Activated T-cell treated with anti-CD3 and anti-CD28 coated beads, Interleukin-2, amount 50 U/mL, for 72 hours (primary cell): Measurements from ENCODE around the gene CACNA1C. TPM values are rescaled to one million over a fixed set of nuclear protein-coding genes. Genes with fewer than 3 reads are reported as not detected.
A peak's percentile ranks its signal among the peaks of the same experiment; 100 is the strongest.

ENCODE experiments used
- ATAC-seq, 2 donors: fragments of 150-1000 bp; cut with Tn5 transposase; replicated peaks in 1 of 2; 2 replicates each; pipeline ENCODE4 v1.10.0; 2021; ENCODE audit warnings: moderate library complexity in 2 of 2, mild to moderate bottlenecking in 1 of 2
- DNase-seq, 2 donors: peaks; one replicate each; pipeline ENCODE4 v3.0.0; 2021 to 2022; ENCODE audit warnings: mixed read lengths in 1 of 2
- H3K27ac Mint-ChIP-seq: one replicate; pipeline ENCODE4 v1.8.0; 2022; ENCODE audit warnings: mild to moderate bottlenecking, moderate library complexity, mixed read lengths
- H3K27me3 Mint-ChIP-seq: one replicate; pipeline ENCODE4 v1.8.0; 2022; ENCODE audit warnings: low read depth, mixed read lengths
- H3K36me3 Mint-ChIP-seq, 2 donors: one replicate each; pipeline ENCODE4 v1.8.0; 2022; ENCODE audit warnings: mixed read lengths in 2 of 2, mild to moderate bottlenecking in 1 of 2; ENCODE audit not compliant: insufficient read depth in 2 of 2
- H3K4me1 Mint-ChIP-seq: one replicate; pipeline ENCODE4 v1.8.0; 2022; ENCODE audit warnings: low read depth, mixed read lengths
- H3K4me3 Mint-ChIP-seq, 2 donors: one replicate each; pipeline ENCODE4 v1.8.0; 2022; ENCODE audit warnings: mild to moderate bottlenecking in 2 of 2, mixed read lengths in 2 of 2, moderate library complexity in 2 of 2
- H3K9me3 Mint-ChIP-seq, 2 donors: one replicate each; pipeline ENCODE4 v1.8.0; 2022; ENCODE audit warnings: mixed read lengths in 2 of 2
- total RNA-seq, 2 donors: library from RNA; stranded (reverse); gene quantifications; one replicate each; pipeline ENCODE4 v1.2.3, GENCODE V29; 2022

Gene CACNA1C
- total RNA-seq, 2 donors from 2014 or later = 0.14 to 0.21 TPM

DNA sequence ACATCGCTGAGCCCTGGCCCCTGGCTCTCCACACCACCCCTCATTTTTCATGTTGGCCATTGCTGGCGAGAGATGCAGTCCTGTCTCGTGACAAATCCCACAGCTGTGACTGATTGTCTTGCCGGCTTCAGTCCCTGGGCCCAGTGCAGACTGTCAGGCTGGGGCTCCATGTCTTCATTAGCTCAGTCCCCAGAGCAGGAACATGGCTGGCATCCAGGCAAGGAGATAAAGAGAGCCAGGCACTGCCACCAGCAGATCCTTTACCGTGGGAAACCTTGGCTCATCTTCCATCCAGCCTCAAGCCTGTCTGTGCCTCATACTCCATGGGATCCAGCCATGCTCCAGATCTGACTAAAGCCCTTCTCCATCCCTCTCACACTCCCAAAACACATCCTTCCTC lies 457.3 kb downstream of the CACNA1C start:
- no peaks in the 10 kb centered on the region for H3K27me3 Mint-ChIP-seq
- no peak overlapping the region for H3K4me3 Mint-ChIP-seq
- H3K36me3 Mint-ChIP-seq = no peaks in the 10 kb centered on the region
- ATAC-seq (no peak), DNase-seq (no peak)
- H3K9me3 Mint-ChIP-seq = no peaks in the 10 kb centered on the region
- no peak overlapping the region for H3K27ac Mint-ChIP-seq
- H3K4me1 Mint-ChIP-seq = peaks cover 8% of the 10 kb centered on the region

DNA sequence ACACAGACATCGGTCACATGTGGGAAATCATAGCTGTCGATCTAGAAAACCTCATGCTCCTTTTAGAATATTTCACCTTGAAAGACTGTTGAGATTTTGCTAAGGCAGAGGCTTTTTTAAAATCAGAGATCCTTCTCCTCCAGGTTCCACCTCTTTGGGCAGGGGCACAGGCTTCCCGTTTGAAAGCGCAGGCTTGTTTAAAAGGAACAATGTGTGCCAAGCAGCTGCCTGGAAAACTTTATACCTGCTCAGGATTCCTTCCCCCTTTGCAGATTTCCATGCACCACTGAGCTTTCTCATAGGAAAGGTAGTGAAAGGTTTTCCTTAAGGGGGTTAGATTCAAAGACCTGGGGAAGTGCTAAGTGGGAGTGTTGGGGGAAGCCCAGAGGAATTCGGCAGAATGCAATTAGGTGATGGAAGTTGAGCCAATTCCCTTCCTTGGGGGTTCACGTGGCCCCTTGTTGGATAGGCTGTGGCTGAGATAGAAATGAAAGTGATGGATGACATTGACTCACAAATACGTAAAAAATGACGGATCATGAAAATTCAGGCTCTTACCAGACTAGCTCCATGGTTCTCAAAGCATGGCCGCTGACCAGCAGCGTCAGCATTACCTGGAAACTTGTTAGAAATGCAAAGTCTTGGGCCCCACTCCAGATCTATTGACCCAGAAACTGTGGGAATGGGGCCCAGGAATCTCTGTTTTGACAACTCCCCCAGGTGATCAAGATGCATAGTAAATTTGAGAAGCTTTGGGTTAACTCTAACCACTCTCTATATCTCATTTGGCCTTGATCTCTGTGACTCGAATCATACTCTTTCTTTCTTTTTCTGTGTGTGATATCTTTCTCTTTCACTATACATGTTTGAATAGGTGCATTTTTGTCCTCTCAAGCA lies 460.6 kb downstream of the CACNA1C start:
- H3K27me3 Mint-ChIP-seq = no peaks in the 10 kb centered on the region
- H3K27ac Mint-ChIP-seq = no peak overlapping the region
- no peaks in the 10 kb centered on the region for H3K36me3 Mint-ChIP-seq
- DNase-seq (no peak), ATAC-seq (peak; percentile 64 to 67)
- H3K4me1 Mint-ChIP-seq = peaks cover 8% of the 10 kb centered on the region
- no peaks in the 10 kb centered on the region for H3K9me3 Mint-ChIP-seq
- peak overlapping the region in 1 of 2 donors; percentile 9 for H3K4me3 Mint-ChIP-seq

DNA sequence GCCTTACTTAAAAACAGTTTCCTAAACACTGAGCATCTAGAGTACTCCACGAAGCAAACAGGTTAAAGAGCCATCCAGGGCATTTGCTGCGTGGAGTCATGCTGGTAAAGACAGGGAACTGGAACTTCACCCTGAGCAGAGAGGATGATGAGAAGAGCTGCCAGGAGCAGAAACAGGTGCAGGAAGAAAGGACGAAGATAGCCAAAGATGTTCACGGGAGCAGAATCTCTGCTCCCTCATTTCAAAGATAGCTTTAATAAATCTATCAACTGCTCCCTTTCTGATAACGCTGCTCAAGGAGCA lies 461.2 kb downstream of the CACNA1C start:
- H3K4me1 Mint-ChIP-seq = peaks cover 8% of the 10 kb centered on the region

DNA sequence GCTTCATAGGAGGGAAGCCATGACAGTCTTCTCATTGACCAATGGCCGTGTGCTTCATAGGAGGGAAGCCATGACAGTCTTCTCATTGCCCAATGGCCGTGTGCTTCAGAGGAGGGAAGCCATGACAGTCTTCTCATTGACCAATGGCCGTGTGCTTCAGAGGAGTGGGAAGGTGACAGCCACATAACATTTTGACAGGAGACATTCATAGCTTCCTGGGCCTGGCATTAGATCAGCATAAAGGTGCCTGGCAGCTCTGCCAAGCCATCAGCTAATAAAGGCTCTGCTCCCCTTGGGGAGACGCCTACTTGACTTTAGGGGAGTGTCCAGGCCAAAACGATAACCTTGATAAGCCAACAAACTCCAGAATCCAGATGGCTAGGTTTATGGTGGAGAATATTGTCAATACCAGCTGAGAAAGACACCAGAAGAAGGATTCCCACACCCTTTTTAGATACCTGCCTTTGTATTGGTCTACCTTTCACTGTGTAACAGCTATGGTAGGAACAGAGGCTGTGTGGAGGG lies 468.0 kb downstream of the CACNA1C start:
- no peak for ATAC-seq
- peaks cover 8% of the 10 kb centered on the region for H3K27me3 Mint-ChIP-seq
- peaks cover 0 to 4% of the 10 kb centered on the region in 2 donors for H3K9me3 Mint-ChIP-seq

More for the DNA sequence above, 461.2 kb downstream of the CACNA1C start:
- H3K27ac Mint-ChIP-seq = no peak overlapping the region
- no peaks in the 10 kb centered on the region for H3K9me3 Mint-ChIP-seq
- H3K4me3 Mint-ChIP-seq = peak overlapping the region in 1 of 2 donors; percentile 9
- no peaks in the 10 kb centered on the region for H3K36me3 Mint-ChIP-seq
- no peak for DNase-seq
- ATAC-seq = no peak
- no peaks in the 10 kb centered on the region for H3K27me3 Mint-ChIP-seq

DNA sequence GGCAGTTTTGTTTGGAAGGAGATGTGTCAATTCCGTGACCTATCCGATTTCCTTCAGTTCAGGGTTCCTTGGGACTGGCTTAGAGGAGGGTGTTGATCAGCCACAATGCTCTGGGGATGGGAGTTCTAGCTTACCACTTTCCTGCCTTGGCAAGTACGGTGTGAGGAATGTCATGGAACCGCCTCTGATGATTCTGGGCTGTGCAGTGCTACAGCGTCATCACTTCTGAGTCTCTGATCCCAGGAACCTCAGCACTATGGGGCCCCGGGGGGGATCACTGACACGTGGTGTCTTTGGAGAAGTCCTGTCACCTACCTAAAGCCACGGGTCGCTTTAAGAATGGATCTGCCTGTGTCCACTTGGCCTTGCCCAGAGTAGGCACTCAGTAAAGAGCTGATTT lies 470.5 kb downstream of the CACNA1C start:
- no peak overlapping the region for H3K4me3 Mint-ChIP-seq
- ATAC-seq = no peak
- H3K9me3 Mint-ChIP-seq = peaks cover 0 to 4% of the 10 kb centered on the region in 2 donors
- H3K27me3 Mint-ChIP-seq = peaks cover 11% of the 10 kb centered on the region
- H3K27ac Mint-ChIP-seq = no peak overlapping the region
- DNase-seq = no peak
- no peaks in the 10 kb centered on the region for H3K4me1 Mint-ChIP-seq
- no peaks in the 10 kb centered on the region for H3K36me3 Mint-ChIP-seq

More for the DNA sequence above, 468.0 kb downstream of the CACNA1C start:
- Mint-ChIP-seq H3K4me1 (no peaks in the 10 kb centered on the region), H3K27ac (no peak overlapping the region), H3K4me3 (no peak overlapping the region), H3K36me3 (no peaks in the 10 kb centered on the region)
- no peak for DNase-seq

DNA sequence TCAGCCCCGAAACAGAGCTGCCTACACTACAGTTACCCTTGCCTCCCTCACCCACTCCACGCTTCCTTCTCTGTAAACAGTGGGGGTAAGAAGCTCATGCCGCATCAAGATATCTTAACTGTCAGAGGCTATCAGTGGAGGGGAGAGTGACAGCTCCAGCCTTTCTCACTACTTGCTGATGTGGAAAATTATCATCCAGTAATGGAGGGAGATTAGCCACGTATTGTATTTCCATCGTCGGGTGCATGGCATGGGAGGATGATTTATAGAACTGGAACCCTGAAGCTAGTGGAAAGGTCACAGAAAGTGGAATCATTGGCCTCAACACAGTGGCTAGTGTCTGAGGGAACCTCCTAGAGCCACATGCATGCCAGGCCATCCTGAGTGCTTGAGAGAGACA lies 471.1 kb downstream of the CACNA1C start:
- DNase-seq (no peak), ATAC-seq (no peak)
- Mint-ChIP-seq H3K36me3 (no peaks in the 10 kb centered on the region), H3K9me3 (peaks cover 0 to 4% of the 10 kb centered on the region in 2 donors), H3K4me3 (no peak overlapping the region), H3K27ac (no peak overlapping the region), H3K4me1 (no peaks in the 10 kb centered on the region), H3K27me3 (peaks cover 15% of the 10 kb centered on the region)

DNA sequence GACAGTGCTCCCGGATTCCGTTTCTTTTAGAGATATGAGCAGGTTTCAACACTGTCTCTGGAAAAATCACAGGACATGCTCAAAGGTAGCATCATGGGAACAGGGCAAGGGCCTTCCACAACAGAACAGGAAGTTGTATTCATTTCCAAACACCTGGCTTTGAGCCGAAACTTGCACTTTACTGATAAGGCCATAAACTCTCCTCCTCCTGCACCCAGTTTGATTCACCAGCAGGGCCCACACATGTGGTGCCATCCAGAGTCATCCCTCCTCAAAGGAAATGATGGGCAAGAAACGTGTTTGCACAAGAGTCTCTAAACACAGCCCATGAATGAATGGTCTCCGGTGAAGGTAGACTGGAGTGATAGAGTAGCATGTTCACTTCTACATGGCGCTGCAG lies 473.6 kb downstream of the CACNA1C start:
- ATAC-seq = peak in 1 of 2 donors; percentile 57
- H3K9me3 Mint-ChIP-seq = peaks cover 0 to 4% of the 10 kb centered on the region in 2 donors
- H3K27ac Mint-ChIP-seq = no peak overlapping the region
- peaks cover 15% of the 10 kb centered on the region for H3K27me3 Mint-ChIP-seq
- no peaks in the 10 kb centered on the region for H3K36me3 Mint-ChIP-seq
- H3K4me1 Mint-ChIP-seq = no peaks in the 10 kb centered on the region
- H3K4me3 Mint-ChIP-seq = no peak overlapping the region
- DNase-seq = no peak

DNA sequence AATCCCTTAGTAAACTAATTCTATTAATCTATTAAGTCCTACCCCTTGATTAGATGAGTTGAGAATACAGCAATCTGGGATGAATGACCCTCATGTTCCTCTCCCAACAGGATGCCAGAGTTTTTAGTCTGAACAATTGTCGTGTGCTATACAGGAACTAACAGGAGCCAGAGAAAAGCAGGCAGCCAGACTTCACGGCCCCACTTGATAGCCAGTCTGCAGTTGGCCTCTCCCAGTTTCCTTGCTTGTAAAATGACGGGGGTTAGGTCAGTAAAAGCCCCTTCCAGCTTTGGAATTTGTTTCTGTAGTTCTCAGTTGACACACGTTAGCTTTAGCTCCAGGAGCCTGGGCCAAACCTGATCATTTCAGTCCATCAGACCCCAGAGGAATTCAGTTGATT lies 475.2 kb downstream of the CACNA1C start:
- no peak for DNase-seq
- no peak overlapping the region for H3K27ac Mint-ChIP-seq
- H3K4me1 Mint-ChIP-seq = no peaks in the 10 kb centered on the region
- no peak for ATAC-seq
- no peaks in the 10 kb centered on the region for H3K36me3 Mint-ChIP-seq
- peaks cover 19% of the 10 kb centered on the region for H3K27me3 Mint-ChIP-seq
- no peaks in the 10 kb centered on the region for H3K9me3 Mint-ChIP-seq
- H3K4me3 Mint-ChIP-seq = no peak overlapping the region

DNA sequence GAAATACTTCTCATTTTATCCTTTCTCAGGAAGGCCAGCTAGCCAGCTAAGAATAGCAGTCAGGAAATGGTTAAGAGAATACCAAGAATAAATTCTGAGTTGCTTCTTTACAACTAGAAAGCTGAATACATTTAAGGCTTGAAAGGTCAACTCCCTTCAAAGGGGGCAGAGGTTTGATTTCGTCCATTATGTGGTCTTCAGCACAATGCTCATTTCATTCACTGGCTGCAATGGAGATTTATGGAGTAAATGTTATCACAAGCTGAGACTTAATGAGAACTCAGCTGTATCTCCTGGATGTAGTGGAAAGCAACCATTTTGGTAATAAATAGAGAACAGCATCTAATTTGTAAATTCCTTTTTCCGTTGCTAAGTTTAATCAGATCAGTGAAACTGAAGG lies 477.0 kb downstream of the CACNA1C start:
- Mint-ChIP-seq H3K4me1 (no peaks in the 10 kb centered on the region), H3K27ac (no peak overlapping the region), H3K36me3 (no peaks in the 10 kb centered on the region), H3K4me3 (no peak overlapping the region), H3K27me3 (peaks cover 19% of the 10 kb centered on the region), H3K9me3 (no peaks in the 10 kb centered on the region)
- no peak for DNase-seq
- no peak for ATAC-seq

DNA sequence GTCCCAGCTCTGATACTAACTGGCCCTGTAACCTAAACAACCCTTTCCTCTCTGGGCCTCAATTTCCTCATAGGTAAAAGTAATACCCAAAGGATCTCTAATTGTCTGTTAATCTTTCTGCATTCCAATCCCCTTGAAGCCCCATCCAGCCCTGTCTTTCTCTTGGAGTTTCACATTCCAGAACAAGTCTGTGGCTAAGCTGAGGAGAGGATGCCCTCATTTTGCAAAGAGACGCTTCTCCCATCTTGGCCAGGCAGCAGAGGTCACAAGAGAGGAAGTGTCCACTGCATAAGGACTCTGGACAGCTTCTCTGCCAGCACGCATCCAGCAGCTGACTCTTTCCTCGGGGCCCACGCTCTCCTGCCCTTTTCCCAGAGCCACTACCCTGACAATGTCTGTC lies 478.6 kb downstream of the CACNA1C start:
- Mint-ChIP-seq H3K27me3 (peaks cover 19% of the 10 kb centered on the region), H3K36me3 (no peaks in the 10 kb centered on the region), H3K27ac (no peak overlapping the region), H3K9me3 (no peaks in the 10 kb centered on the region), H3K4me3 (no peak overlapping the region), H3K4me1 (no peaks in the 10 kb centered on the region)
- no peak for DNase-seq
- ATAC-seq = no peak

DNA sequence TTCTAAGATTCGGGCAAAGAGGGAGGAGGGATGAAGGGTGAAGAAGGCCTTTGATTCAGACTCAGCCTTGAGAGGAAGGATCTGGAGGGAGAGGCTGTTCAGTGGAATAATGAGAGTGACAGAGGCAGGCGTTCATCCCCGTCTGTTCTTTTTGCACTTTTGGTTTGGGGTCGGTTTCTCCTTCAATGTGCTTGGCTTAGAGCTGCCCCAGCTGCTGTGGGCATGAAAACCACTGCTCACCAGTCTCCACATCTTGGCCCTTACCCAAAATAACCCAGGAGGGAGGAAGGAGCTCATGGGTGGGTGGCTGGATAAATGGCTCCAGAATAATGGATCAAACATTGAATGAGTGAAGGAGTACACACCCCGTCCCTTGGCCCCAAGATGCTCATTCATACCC lies 480.2 kb downstream of the CACNA1C start:
- Mint-ChIP-seq H3K4me3 (no peak overlapping the region), H3K4me1 (no peaks in the 10 kb centered on the region), H3K27me3 (peaks cover 19% of the 10 kb centered on the region), H3K36me3 (no peaks in the 10 kb centered on the region), H3K9me3 (no peaks in the 10 kb centered on the region), H3K27ac (no peak overlapping the region)
- DNase-seq (no peak), ATAC-seq (no peak)

DNA sequence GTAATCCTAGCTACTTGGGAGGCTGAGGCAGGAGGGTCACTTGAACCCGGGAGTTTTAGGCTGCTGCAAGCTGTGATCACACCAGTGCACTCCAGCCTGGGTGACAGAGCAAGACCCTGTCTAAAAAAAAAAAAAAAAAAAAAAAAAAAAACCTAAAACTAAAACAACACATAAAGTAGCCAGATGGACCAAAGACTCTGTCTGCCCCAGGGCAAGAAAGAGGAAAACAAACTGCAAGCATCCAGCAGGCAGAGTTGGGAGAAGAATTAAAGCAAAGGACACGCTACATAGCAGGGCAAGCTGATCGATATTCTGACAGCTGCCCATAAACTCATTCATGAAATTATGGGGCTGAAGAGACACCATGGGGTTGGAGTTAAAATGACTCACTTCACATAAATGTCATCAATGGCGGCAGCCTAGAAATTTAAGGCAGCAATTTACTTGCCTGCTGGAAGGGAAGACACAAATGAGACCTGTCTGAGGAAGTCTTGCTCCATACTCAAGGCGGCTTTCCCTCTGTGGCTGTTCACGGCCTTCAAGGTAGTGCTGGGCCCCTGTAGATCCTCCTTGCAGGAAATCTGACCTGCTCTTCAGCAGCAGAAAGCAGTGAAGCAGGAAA lies 482.9 kb downstream of the CACNA1C start:
- Mint-ChIP-seq H3K4me3 (no peak overlapping the region), H3K9me3 (no peaks in the 10 kb centered on the region), H3K27me3 (peaks cover 12% of the 10 kb centered on the region), H3K4me1 (no peaks in the 10 kb centered on the region), H3K27ac (no peak overlapping the region), H3K36me3 (no peaks in the 10 kb centered on the region)
- DNase-seq (no peak), ATAC-seq (no peak)

DNA sequence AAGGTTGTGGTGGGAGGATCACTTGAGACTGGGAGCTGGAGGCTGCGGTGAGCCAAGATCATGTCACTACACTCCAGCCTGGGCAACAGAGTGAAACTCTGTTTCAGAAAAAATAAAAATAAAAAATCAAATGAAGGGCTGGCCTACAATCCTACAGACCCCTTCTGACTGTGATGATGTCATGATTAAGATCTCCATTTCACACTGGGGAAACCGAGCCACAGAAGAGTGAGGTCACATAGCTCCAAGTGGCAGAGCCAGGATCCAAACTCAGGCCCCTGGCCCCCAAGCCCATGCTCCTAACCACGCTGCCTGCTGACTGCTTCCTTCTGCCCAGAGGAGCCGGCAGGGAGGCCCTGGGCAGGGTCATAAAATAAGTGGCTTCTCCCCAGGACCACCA lies 483.9 kb downstream of the CACNA1C start:
- Mint-ChIP-seq H3K9me3 (no peaks in the 10 kb centered on the region), H3K27me3 (peaks cover 9% of the 10 kb centered on the region), H3K27ac (no peak overlapping the region), H3K4me3 (no peak overlapping the region), H3K4me1 (no peaks in the 10 kb centered on the region), H3K36me3 (no peaks in the 10 kb centered on the region)
- ATAC-seq (no peak), DNase-seq (no peak)
